AG09319 (cell line): ENCODE measurements around the gene ANXA6.

Experiments used
- DNase-seq: peaks from one replicate; pipeline ENCODE4 v3.0.0-alpha.2; 2010; ENCODE audit warnings: low read depth; ENCODE audit errors: extremely low read depth
- TF ChIP-seq, protein P1 (sequence below): IDR thresholded peaks from 2 replicates; pipeline ENCODE4 v1.5.1; 2011; ENCODE audit warnings: low read depth, mild to moderate bottlenecking, inconsistent platforms, low read length, moderate library complexity

ANXA6 gene

DNA sequence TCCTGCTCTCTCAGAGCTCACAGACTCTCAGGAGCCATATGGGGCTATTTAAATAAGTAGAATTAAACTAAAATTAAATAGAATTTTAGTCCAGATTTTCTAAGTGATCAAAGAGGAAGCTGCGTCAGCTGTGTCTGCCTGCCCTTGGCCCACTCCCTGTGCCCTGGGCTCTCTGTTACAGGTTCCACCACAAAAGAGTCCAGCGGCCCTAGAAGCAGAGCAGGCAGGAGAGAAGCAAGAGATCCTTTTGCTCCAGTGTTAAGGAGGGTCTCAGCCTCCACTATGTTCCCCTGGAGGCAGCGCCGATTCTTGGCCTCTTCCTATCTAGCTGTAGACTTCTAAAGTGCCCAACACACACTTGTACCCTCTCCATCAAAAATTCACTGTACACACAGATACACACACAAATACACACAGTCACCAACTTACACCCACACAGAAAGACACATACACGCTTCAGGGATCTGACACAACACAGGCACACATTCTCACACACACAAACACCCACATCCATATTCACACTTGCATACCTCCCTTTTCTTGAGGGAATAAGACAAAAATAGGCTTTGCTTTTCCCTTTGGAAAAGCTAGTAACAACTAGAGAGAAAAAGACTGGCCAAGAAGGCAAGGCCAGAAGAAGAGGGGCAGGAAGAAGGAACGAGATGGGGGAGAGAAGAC lies 71.2 kb downstream of the ANXA6 start:
- no peak for DNase-seq
- TF ChIP-seq, protein P1, sequence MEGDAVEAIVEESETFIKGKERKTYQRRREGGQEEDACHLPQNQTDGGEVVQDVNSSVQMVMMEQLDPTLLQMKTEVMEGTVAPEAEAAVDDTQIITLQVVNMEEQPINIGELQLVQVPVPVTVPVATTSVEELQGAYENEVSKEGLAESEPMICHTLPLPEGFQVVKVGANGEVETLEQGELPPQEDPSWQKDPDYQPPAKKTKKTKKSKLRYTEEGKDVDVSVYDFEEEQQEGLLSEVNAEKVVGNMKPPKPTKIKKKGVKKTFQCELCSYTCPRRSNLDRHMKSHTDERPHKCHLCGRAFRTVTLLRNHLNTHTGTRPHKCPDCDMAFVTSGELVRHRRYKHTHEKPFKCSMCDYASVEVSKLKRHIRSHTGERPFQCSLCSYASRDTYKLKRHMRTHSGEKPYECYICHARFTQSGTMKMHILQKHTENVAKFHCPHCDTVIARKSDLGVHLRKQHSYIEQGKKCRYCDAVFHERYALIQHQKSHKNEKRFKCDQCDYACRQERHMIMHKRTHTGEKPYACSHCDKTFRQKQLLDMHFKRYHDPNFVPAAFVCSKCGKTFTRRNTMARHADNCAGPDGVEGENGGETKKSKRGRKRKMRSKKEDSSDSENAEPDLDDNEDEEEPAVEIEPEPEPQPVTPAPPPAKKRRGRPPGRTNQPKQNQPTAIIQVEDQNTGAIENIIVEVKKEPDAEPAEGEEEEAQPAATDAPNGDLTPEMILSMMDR: no peak

DNA sequence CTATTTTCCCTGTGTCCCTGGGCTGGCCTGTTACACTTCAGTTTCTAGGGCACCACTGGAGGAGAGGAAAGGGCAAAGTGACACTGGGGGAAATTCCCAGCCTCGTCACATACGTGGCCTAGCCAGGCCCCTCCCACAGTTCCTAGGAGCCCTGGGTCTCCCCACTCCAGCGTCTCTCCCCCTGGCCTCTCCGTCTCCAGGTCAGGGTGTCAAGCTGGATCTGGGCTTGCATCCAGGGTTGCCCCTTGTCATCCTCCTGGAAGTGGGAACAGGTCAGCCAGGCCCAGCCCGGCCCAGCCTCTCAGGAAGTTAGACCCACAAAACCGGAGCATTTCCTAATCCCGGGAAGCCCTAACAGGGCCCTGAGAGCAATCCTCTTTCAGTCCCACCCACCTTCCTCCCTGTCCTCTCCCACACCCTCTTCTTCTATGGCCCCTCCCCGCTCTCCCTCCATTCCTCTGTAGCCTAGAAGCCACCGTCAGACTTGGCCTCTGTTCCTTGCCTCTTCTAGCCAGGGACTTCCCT lies 72.0 kb downstream of the ANXA6 start:
- DNase-seq: no peak

DNA sequence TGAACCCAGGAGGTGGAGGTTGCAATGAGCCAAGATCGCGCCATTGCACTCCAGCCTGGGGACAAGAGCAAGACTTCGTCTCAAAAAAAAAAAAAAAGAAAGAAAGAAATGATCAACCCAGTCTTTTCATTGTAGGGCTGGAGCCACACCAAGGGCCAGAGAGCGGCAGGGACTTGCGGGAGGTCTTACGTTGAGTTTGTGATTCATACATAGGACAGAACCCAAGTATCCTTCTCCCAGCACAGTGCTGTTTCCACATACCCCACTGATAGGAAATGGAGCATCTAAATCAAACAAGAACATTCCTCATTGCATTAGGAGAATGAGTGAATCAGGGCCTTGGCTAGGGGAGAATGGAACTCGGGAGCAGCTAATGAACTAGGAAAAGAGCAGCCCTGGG lies 73.2 kb downstream of the ANXA6 start:
- TF ChIP-seq, protein P1: no peak
- DNase-seq: no peak

More for the DNA sequence above, 72.0 kb downstream of the ANXA6 start:
- TF ChIP-seq, protein P1: no peak

DNA sequence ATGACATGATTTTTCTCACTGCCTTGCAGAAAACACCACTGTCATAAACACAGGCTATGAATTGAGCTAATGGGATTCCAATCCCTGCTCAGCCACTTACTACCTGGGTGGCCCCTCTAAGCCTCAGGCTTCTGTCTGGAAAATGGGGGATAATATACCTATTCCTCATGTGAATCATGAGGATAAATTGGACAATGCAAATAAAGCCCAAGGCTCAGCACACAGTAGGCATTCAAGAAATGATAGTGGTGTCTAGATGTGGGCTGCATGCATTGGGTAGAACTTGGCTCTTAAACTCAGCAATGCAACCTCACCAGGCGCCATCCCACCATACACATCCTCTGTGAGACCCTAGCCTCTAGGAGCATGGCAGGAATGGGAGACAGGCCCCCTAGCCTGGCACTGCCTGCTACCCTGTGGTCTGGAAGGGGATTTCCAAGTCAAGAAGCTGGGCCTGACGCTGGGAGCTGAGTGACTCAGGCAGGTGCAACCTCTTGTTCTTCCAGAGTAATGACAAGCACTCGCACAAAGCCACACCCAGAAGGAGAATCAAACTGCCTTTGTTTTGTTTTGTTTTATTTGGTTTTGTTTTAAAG lies 74.4 kb downstream of the ANXA6 start:
- DNase-seq: no peak
- TF ChIP-seq, protein P1: no peak

DNA sequence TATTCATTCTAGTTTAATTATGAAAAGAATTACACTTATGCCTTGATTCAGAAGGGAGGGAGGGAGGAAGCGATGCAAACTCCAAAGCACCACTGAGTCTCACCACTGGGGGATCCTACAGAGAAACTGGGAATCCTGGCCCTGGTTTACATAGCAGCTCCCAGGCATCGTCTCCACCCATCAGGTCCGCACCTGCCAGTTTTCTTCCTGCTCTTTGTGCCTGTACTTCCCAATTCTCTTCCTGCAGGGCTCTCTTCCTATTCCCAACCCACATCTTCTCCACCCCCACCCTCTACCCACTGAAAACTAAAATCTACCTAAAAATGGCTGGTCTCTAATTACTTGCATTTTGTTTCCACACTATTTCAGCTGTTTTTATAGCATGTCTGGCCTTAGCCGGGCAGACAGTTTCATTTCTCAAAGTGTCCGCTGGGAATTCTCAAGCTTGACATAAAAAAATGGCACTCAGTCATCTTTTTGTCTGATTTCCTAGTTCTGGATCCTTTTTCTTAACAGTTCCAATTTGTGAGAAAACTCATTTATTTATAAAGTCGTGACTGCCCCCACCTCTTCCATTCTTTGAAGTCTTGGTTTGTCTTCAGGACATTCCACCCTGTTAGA lies 75.2 kb downstream of the ANXA6 start:
- TF ChIP-seq, protein P1: peak; percentile 18
- DNase-seq: no peak

DNA sequence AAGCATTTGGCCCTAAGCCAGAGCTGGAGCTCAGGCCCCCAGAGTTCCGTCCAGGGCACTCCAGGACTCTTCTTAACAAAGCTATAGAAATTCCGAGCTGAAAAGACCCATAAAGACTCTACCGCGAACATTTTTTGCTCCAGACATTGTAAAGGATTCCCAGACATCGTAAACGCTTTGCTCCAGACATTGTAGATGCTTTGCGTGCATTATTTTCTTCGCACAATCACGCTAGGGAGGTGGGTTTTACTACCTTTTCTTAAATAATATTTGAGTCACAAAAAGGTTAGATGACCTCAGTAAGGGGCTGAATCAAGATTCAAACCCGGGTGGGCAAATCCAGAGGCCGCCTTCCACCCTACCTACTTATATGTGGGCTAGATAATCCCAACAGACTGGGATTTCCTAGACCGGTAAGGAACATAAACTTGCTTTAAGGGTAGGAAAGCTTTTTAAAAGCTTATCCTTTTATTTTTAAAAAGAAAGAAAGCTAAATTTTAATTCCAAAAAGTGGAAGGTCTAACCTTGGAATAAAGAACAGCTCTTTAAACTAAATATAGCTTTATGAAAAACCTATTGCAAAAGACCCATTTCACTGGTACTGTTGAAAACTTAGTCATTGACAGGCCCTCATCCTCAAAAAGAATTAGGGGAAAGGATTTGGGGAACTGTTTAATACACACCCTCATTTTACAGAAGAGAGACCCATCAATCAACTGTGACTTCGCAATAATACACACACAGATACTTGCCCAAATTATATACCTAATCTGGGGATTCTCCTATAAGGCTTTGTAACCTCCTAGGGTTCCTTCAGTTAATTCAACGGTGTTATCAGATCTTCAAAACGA lies 75.9 kb downstream of the ANXA6 start:
- DNase-seq: no peak
- TF ChIP-seq, protein P1: no peak
